GM19043 (cell line): ENCODE measurements around the gene ZNF878.
"Not testable (repeated sequence)": the region's sequence is repeated elsewhere in the genome, so short reads cannot be mapped to it uniquely, and the experiment has no call there.

Source experiments
- ATAC-seq: cut with Tn5 transposase; IDR thresholded peaks from one replicate; pipeline ENCODE4 v1.9.1; 2021; ENCODE audit warnings: low read depth; ENCODE audit not compliant: unreplicated experiment

The ZNF878 gene

DNA sequence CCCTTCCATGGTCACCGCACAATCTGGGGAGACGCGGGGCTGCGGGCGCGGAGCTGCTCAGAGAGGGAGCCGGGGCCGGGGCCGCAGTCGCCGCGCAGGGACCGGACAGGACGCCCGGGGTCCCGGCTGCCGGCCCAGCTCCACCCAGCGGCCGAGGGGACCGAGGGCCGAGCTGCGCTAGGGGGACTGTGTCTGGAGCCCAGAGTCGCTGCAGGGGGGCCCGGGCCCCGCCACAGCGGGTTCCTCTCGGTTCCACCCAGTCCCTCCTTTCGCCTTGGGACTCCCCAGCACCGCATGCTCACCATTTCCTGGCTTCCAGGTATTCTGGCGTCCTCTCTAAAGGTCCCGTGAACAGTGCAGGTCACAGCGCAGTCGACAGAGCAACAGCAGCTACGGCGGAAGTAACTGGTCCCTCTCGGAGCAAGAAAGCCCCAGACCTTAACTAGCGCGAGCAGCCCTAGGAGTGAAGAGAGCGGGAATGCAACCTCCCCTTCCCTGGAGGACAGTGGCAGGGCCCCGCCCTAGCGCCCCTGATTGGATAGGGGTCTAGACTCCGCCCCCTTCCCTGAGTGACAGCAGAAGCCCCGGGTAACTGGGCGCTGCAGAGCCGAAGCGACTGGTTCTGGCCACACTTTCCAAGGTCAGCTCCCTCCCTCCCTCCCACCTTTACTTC is at the start of gene ZNF878:
TSS of gene ZNF878 (minus strand) at position 465 of the 673 bp plus-strand sequence. CDS start at position 305, 160 bp downstream.
- peak; percentile 84 for ATAC-seq

DNA sequence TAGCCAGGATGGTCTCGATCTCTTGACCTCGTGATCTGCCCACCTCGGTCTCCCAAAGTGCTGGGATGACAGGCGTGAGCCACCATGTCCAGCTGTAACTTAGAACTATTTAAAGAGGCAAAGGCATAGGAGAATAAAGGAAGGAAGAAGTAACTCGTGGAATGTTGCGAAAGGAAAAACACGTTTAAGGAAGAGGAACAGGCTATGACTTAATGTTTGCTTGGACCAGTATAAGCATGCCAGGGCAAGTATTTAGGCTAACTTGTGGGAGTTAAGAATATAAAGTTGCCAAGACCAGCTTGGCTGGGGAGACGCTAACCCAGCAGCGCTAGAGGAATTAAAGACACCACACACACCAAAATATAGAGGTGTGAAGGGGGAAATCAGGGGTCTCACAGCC is 45.3 kb upstream of the ZNF878 start:
- no peak for ATAC-seq

DNA sequence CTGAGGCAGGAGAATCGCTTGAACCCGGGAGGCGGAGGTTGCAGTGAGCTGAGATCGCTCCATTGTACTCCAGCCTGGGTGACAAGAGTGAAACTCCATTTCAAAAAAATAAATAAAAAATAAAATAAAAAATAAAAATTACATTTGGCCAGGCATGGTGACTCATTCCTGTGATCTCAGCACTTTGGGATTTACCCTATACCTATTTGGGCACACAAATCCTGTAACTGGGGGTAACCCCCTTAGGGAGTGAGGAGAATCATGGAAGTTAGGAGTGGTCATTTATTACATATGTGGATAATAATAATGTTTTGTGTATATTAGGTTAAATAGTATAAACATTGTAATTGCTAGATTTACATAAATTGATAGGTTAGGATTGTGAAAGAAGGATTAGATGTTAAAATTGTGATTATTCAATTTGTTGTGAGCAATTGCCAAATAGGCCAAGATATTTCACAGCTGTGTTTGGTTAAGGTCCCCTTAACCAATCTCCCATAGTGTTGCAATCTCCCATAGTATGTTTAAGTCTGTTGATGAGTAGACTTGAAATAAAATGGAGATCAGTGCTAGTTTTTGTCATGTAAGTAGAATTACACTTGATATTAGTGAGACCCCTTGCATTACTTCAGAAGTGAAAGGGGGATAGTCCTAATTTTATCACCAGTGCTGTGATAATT is 42.5 kb upstream of the ZNF878 start:
- ATAC-seq, result no peak

DNA sequence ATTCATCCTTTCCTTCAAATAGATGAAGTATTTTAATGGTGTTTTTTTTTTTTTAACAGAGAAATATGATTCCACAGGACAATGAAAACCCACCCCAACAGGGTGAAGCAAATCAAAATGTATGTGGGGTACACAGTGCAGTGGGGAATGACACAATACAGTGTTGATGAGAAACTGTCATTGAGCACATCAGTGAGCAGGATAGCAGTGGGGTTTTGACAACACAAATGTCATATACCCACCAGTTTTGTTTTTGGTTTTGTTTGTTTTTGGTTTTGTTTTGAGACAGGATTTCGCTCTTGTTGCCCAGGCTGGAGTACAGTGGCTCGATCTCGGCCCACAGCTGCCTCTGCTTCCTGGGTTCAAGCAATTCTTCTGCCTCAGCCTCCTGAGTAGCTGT is 41.0 kb upstream of the ZNF878 start:
- ATAC-seq, result no peak

DNA sequence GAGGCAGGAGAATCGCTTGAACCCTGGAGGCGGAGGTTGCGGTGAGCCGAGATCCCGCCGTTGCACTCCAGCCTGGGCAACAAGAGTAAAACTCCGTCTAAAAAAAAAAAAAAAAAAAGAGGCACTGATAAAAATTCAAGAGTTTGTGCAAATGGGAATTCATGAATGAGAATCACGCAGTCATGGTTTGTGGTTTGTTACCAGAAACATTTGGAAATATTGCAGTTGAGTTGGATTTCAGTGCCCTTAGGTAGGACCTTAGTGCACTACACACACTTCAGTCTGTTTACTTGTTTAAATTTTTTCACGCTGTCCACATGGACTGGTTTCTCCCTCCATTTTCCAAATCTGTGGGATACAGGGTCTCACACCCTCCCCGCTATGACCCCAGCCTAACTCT is 40.2 kb upstream of the ZNF878 start:
- no peak for ATAC-seq

DNA sequence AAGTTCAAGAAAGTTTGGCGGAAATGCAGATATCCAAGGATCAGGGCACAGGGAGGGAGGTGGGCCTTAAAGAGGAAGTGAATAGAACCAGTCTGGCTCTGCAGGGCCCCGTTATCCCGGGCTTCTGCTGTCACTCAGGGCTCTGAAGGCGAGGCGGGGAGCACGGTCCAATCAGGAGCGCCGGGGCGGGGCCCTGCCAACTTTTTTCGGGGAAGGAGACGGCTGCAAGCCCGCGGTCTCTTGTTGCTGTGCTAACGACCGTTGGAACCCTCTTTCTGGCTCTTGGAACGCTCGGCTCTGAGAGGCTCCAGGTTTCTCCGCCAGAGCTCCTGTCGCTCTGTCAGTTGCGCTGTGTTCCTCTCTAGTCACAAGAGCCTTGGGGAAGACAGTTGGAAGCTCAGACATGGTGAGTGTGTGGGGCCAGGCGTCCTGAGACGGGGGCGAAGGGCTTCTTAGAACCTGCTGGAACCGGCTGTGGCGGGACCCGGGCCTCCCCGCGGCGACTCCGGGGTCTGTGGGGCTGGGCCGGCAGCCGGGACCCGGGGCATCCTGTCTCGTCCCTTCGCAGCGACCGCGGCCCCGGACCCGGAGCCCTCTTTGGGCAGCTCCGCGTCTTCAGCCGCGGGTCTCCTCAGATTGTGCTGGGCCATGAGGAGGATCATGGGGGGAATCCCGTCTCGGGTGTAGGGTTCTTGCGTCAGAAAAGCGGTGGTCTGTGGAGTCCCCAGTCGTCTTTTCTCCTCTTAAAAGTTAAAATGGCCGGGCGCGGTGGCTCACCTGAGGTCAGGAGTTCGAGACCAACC is 39.5 kb upstream of the ZNF878 start:
- ATAC-seq, result no peak

DNA sequence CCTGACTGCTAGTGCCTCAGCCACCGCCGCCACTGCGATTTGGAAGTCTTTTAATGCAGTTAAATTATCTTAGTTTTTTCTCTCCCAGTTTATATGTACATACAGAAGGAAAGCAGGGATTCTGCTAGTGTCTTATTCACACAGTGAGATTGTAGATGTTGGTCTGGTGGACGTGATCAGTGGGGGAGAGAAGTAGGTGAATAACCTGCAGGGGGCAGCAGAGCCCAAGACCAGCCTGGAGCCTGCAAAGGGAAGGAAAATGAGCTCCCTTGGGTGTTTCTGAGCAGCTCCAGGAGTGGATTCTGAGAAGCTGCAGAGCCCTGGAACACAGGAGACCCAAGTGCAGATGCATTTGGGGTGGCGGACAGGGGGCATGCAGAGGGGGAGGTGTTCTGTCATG is 38.0 kb upstream of the ZNF878 start:
- ATAC-seq, result no peak

DNA sequence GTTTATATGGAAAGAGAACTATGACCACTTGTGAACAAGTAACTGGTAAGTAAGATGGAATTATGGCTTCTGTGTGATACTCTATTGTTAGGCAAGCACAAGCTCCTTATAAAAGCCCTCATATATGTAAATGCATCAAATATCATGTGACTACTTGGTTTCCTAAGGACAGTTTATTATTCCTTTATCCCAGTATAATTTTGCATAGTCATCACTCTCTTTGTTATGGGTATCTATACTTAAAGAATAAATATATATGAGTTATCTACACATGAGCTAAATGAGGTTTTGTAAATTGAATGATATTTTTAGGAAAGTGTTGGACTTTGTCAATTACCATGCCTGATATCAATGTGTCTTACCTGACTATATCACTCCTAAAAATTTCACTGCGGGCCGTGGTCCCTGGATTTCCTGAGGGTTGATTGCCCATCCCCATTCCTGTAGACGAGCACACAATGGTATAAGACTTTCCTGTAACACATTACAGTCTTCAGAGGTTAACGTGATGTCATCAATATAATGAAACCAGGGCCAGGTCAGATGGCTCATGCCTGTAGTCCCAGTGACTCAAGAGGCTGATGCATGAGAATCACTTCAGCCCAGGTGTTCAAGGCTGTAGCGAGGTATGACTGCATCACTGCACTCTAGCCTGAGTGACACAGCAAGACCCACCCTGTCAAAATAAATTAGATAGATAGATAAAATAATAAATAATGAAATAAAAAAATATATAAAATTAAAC is 32.5 kb upstream of the ZNF878 start:
- ATAC-seq, result no peak

DNA sequence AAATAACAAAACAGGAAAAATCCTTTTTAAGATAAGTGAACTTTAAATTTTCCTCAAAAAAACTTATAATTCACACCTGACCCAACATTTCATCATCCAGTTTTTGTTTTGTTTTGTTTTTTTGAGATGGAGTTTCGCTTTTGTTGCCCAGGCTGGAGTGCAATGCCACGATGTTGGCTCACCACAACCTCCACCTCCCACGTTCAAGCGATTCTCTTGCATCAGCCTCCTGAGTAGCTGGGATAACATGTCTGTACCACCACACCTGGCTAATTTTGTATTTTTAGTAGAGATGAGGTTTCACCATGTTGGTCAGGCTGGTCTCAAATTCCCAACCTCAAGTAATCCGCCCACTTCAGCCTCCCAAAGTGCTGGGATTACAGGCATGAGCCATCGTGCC is 30.6 kb upstream of the ZNF878 start:
- not testable (repeated sequence) for ATAC-seq

DNA sequence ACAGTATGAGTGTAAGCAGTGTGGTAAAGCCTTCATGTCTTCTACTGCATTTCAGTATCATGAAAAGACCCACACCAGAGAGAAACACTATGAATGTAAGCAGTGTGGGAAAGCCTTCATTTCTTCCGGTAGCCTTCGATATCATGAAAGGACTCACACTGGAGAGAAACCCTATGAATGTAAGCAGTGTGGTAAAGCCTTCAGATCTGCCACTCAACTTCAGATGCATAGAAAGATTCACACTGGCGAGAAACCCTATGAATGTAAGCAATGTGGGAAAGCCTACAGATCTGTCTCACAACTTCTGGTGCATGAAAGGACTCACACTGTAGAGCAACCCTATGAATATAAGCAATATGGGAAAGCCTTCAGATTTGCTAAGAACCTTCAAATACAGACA is 24.6 kb upstream of the ZNF878 start:
- no peak for ATAC-seq

DNA sequence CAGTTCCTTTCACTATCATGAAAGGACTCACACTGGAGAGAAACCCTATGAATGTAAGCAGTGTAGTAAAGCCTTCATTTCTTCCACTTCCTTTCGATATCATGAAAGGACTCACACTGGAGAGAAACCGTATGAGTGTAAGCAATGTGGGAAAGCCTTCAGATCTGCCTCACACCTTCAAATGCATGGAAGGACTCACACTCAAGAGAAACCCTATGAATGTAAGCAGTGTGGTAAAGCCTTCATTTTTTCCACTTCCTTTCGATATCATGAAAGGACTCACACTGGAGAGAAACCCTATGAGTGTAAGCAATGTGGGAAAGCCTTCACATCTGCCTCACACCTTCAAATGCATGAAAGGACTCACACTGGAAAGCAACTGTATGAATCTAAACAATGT is 23.6 kb upstream of the ZNF878 start:
- ATAC-seq, result not testable (repeated sequence)

DNA sequence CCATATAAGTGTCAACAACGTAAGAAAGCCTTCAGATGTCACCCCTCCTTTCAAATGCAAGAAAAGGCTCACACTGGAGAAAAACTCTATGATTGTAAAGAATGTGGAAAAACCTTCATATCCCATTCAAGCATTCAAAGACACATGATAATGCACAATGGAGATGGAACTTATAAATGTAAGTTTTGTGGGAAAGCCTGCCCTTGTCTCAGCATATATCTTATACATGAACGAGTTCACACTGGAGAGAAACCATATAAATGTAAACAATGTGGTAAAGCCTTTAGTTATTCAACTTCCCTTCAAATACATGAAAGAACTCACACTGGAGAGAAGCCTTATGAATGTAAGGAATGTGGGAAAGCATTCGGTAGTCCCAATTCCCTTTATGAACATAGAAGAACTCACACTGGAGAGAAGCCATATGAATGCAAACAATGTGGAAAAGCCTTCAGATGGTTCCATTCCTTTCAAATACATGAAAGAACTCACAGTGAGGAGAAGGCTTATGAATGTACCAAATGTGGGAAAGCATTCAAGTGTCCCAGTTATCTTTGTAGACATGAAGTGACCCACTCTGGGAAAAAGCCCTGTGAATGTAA is 22.9 kb upstream of the ZNF878 start:
- ATAC-seq, result no peak

DNA sequence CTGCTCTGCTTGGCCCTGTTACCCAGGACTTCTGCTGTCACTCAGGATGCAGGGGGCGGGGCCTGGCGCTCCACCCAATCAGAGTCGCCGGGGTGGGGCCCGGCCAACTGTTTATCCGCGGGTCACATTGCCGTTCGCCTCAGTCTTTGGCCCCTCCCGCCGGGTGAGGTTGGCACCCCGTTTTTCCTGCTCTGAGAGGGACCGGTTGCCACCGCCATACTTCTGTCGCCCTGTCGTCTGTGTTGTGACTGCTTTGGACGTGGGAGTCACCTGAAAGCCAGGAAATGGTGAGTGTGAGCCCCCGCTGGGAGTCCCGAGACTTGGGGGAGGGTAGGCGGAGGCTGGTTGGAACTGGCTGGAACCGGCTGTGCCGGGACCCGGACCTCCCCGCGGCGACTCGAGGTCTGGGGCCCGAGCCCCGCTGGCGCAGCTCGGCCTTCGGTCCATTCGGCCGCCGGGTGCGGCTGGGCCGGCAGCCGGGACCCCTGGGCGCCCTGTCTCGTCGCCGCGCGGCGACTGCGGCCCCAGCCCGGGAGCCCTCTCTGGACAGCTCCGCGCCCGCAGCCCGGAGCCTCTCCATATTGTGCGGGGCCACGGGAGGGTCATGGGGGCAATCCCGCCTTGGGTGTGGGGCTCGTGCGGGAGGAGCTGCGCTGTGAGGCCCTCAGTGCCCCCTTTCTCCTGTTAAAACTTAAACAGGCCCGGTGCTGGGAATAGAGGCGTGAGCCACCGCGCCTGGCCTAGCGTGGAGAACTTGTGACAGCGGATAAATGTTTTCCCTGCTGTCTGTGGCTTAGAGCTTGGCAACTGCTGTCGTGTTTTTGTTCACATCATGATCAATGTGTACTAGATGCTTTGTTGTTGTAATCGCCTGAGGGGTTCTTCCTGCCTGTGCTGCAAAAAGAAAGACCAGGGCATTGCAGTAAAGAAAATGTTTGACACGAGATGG is 12.1 kb upstream of the ZNF878 start, which contains the start of gene ZNF844:
TSS of gene ZNF844 (plus strand) at position 142 of the 949 bp plus-strand sequence. CDS start at position 285, 143 bp downstream.
- ATAC-seq, result no peak

DNA sequence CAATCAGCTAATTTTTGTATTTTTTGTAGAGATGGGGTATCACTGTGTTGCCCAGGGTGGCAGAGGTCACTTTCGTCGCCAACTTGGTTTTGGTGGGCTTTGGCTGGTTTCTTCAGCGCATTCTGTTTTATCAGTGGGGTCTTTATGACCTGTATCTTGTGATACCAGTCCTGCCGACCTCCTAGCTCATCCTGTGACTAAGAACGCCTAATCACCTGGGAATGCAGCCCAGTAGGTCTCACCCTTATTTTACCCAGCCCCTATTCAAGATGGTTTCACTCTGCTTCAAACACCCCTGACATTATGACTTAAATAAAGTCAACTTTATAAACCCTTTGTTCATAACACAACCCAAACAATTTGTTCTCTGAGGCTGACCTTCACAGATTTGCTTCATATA is 3.0 kb upstream of the ZNF878 start:
- no peak for ATAC-seq

DNA sequence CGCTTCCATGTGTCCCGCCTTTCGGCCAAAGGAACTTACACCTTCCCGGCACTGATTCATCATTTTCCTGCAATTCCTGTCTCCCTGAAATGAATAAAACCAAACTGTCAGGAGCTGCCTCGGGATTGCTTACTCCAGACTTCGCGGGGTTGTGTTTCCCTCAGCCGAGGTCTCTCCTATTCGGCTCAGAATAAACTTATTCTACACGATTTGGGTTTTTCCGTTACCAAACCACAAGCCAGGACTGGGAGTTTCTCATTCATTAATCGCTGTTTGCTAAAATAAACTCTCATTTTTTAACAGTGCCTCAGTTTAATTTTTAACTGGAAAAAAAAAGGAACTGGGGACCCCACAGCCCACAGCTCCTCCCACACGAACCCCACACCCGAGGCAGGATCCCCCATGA is 667 bp downstream of the ZNF878 start:
- ATAC-seq, result no peak

DNA sequence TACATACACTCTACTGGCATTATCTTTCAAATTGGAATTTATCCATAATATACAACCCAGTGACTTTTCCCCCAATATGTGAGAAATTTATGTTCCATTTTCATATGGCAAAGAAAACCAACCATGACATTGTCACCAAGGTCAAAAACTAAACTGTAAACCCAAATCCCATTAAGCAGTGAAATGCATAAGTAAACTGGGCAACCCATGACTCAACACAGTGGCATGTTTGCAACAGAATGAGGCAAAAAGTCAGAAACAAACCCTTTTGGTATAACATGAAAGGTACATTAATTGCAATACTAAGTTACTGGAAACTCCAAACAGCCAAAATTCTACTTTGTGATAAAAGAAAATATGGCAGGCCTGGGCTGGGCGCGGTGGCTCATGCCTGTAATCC is 4.9 kb downstream of the ZNF878 start:
- ATAC-seq, result no peak

DNA sequence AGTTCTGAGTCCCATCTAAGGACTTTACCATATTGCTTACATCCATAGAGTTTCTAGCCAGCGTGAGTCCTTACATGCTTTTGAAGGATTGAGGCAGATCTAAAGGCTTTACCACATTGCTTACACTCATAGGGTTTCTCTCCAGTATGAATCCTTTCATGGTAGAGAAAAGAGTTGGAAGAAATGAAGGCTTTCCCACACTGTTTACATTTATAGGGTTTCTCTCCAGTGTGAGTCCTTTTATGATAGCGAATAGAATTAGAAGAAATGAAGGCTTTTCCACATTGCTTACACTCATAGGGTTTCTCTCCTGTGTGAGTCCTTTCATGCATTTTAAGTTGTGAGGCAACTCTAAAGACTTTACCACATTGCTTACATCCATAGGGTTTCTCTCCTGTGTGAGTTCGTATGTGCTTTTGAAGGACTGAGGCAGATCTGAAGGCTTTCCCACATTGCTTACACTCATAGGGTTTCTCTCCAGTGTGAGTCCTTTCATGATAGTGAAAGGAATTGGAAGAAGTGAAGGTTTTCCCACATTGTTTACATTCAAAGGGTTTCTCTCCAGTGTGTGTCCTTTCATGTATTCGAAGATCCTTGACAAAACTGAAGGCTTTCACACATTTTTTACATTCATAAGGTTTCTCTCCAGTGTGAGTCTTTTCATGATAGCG is 8.9 kb downstream of the ZNF878 start:
- ATAC-seq, result no peak

DNA sequence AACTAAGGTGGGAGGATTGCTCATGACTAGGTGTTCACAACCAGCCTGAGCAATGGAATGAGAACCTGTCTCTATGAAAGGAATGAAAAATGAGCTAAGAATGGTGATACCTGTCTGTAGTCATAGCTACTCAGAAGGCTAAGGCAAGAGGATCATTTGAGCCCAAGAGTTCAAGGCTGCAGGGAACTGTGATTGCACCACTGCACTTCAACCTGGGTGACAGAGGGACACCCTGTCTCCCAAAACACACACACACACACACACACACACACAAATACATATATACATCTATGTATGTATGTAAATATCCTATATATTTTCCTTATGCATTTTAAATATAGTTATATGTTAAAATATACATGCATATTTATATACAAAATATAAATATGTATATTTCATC is 9.9 kb downstream of the ZNF878 start:
- no peak for ATAC-seq
